Measurements from ENCODE around the gene GGA1. TPM values are rescaled to one million over a fixed set of nuclear protein-coding genes. Genes with fewer than 3 reads are reported as not detected.

Gene GGA1
- total RNA-seq, 1 donor from 2014 or later = 32.0 TPM

GRCh38 chr22:37681001-37681424 lies 72.4 kb downstream of the GGA1 start:
- H3K4me3 Mint-ChIP-seq (ENCODE audit: unreplicated experiment) = no peak overlapping the region
- H3K4me1 Mint-ChIP-seq (ENCODE audit: low read depth) = peaks cover 29% of the 10 kb centered on the region
- H3K27ac Mint-ChIP-seq (ENCODE audit: unreplicated experiment) = peak overlapping the region; percentile 84
- peaks cover 12% of the 10 kb centered on the region for H3K36me3 Mint-ChIP-seq (ENCODE audit: low read depth)
- no peaks in the 10 kb centered on the region for H3K27me3 Mint-ChIP-seq (ENCODE audit: low read depth)
- DNase-seq (ENCODE audit: low spot score) = no peak
- no peaks in the 10 kb centered on the region for H3K9me3 Mint-ChIP-seq (ENCODE audit: low read depth)
- TF ChIP-seq, protein P1, sequence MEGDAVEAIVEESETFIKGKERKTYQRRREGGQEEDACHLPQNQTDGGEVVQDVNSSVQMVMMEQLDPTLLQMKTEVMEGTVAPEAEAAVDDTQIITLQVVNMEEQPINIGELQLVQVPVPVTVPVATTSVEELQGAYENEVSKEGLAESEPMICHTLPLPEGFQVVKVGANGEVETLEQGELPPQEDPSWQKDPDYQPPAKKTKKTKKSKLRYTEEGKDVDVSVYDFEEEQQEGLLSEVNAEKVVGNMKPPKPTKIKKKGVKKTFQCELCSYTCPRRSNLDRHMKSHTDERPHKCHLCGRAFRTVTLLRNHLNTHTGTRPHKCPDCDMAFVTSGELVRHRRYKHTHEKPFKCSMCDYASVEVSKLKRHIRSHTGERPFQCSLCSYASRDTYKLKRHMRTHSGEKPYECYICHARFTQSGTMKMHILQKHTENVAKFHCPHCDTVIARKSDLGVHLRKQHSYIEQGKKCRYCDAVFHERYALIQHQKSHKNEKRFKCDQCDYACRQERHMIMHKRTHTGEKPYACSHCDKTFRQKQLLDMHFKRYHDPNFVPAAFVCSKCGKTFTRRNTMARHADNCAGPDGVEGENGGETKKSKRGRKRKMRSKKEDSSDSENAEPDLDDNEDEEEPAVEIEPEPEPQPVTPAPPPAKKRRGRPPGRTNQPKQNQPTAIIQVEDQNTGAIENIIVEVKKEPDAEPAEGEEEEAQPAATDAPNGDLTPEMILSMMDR (IDR thresholded peaks at IDR 0.05) = no peak

DNA sequence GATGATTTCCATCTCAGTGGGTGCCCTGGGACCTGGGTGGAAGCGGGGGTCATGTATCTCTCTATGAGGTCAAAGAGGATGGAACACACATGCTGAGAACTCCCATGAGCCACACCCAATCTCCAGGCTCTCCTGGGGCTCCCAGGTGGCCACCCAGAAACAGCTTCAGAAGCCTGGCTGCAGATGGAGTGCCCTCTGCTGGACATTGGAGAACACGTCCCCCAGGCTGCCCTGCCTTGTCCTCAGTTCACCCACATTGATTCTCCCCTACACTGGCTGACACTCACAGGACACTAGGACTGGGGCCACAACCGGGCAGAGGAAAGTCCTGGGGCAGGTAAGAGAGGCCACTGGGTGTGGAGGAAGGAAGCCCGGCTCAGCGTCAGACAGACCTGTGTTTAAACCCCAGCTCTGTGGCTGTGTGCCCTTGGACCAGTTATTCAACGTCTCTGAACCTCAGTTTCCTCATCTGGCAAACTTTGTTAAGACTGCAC lies 73.0 kb downstream of the GGA1 start:
- peaks cover 32% of the 10 kb centered on the region for H3K4me1 Mint-ChIP-seq (ENCODE audit: low read depth)
- H3K27me3 Mint-ChIP-seq (ENCODE audit: low read depth) = no peaks in the 10 kb centered on the region
- H3K4me3 Mint-ChIP-seq (ENCODE audit: unreplicated experiment) = no peak overlapping the region
- H3K36me3 Mint-ChIP-seq (ENCODE audit: low read depth) = peaks cover 12% of the 10 kb centered on the region
- no peaks in the 10 kb centered on the region for H3K9me3 Mint-ChIP-seq (ENCODE audit: low read depth)
- no peak for DNase-seq (ENCODE audit: low spot score)
- H3K27ac Mint-ChIP-seq (ENCODE audit: unreplicated experiment) = no peak overlapping the region
- TF ChIP-seq, protein P1 (IDR thresholded peaks at IDR 0.05) = peak; percentile 91

Other genes with a start within 250 kb of the GGA1 start
- gene ELFN2, start 181.4 kb upstream of the GGA1 start, total RNA-seq = 0.65 to 1.2 TPM (median 1.1 TPM) in 3 replicates
- 1.1 to 2.1 TPM (median 1.2 TPM) in 3 replicates for gene MFNG, start 122.5 kb upstream of the GGA1 start, total RNA-seq
- gene CARD10, start 89.4 kb upstream of the GGA1 start, total RNA-seq = 7.0 to 14.2 TPM (median 13.5 TPM) in 3 replicates
- 155 to 167 TPM (median 156 TPM) in 3 replicates for gene CDC42EP1, start 48.4 kb upstream of the GGA1 start, total RNA-seq
- not detected in 3 replicates for gene LGALS2, start 28.7 kb upstream of the GGA1 start, total RNA-seq
- 1.6 to 2.7 TPM (median 2.4 TPM) in 3 replicates for gene SH3BP1, start 30.8 kb downstream of the GGA1 start, total RNA-seq
- gene PDXP, start 49.9 kb downstream of the GGA1 start, total RNA-seq = 14.8 to 17.2 TPM (median 15.2 TPM) in 3 replicates
- gene LGALS1, start 66.8 kb downstream of the GGA1 start, total RNA-seq = 1,066 to 2,807 TPM (median 2,760 TPM) in 3 replicates
- gene NOL12, start 77.5 kb downstream of the GGA1 start, total RNA-seq = 12.1 to 18.7 TPM (median 12.8 TPM) in 3 replicates
- 47.9 to 49.8 TPM (median 49.5 TPM) in 3 replicates for gene TRIOBP, start 88.2 kb downstream of the GGA1 start, total RNA-seq
- 23.1 to 24.8 TPM (median 23.6 TPM) in 3 replicates for gene GCAT, start 199.1 kb downstream of the GGA1 start, total RNA-seq
- gene GALR3, start 214.5 kb downstream of the GGA1 start, total RNA-seq = 0.37 to 0.41 TPM in 2 of 3 replicates, not detected in the other
- 17.6 to 17.8 TPM (median 17.7 TPM) in 3 replicates for gene ANKRD54, start 235.5 kb downstream of the GGA1 start, total RNA-seq
- 312 to 325 TPM (median 323 TPM) in 3 replicates for gene EIF3L, start 240.6 kb downstream of the GGA1 start, total RNA-seq

Measured in chondrocyte (in vitro differentiated cells).